COLO668 (cell line): ENCODE data around the gene BIVM.

ENCODE experiments used
- DNase-seq: peaks from one replicate; lab custom pipeline; 2025; ENCODE audit not compliant: unreplicated experiment; lab: John Stamatoyannopoulos, UW

Gene BIVM

GRCh38 chr13:102788683-102789082 is 10.2 kb upstream of the BIVM start:
- no peak for DNase-seq

DNA sequence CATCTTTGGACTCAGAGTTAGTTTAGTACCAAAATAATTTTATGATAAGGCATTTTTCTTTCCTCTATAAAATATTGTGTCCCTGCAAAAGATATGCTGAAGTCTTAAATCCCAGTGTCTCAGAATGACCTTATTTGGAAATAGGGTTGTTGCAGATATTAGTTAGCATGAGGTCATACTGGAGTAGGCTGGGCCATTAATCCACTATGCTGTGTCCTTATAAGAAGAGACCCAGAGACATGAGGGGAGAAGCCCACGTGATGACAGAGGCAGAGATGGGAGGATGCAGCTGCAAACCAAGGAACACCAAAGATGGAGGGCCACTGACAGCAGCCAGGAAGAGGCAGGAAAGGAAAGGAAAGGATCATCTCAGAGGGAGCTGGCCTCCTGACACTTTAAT is 6.5 kb upstream of the BIVM start:
- no peak for DNase-seq

DNA sequence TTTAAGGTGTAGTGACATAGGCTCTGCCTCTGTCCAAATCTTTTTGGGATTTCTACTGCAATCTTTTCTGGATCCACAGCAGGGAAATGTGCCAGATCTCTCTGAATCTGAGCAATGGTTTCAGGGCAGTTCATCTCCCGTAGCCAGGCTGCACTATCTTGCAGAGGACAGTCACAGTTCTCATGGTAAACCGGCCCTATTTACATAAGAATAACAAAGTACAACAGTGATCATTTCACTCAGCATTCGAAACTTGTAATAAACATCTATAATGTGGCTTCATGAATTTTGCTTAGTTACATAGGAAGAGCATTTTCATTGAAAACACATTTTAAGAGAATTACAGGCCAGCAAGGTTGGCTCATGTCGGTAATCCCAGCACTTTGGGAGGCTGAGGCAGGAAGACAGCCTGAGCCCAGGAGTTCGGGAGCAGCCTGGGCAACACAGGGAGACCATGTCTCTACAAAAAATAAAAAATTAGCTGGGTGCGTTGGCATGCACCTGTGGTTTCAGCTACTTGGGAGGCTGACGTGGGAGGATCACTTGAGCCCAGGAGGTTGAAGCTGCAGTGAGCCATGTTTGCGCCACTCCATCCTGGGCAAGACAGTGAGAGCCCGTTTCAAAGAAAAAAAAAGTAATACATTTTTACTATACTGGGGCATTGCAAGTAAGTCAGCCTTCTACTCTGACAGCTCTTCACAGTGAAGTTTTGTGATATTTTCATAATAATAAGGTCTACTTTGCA is 5.1 kb upstream of the BIVM start:
- no peak for DNase-seq

DNA sequence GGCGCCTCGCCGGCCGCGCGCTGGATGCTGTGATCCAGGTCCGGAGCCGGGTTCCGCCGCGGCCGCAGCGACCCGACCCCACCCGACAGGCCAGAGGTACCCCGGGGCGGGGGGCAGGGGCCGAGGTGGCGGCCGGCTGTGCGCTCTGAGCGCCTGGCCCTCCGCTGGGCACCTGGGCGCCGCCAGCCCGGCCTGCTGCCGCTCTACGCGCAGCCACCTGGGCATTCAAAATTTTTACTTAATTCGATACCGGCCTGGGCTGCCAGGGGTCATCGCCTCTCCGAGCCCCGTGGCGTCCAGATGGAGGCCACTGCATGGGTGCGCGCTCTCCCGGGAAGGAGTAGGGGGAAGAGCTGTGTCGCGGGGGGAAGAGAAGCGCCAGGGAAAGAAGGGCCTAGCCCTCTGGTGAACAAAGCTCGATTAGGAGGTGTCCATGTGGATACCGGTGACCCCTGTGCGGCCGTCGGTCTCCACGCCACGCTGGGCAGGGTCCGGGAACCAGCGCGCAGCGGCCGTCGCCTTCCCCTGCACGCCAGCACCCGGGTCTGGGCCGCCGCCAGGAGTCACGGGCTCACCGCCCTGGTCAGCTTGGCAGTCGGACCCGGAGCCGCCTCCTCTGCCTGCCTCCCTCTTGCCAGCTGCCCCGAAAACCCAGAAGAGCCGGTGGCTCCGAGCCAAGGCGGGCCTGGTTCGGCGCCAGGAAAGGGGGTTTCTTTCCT is 666 bp downstream of the BIVM start:
- DNase-seq, result peak; percentile 70

GRCh38 chr13:102800145-102801041 is 1.5 kb downstream of the BIVM start:
- DNase-seq, result peak; percentile 95

- DNase-seq, result no peak
These were observed 6.8 kb downstream of the BIVM start for GRCh38 chr13:102805680-102806079.

DNA sequence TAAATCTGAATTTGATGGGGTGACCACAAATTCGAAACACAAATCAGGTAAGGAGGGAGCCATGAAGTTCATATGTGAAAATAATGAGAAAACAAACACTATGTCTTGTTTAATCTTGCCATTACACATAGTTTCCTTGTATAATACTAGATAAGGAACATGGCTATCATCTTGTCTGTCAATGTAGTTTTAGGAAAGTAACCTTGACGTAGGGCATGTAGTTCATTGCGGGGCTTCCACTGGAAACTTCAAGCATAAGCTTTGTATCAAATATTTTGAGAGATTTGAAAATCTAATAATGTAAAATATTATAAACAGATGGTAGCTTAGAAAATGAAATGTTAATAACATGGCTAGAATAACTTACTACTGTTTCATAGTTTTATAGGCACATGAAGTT is 8.8 kb downstream of the BIVM start:
- no peak for DNase-seq

GRCh38 chr13:102812611-102813287 is 13.8 kb downstream of the BIVM start:
- DNase-seq, result no peak

- no peak for DNase-seq
These were observed 15.2 kb downstream of the BIVM start for GRCh38 chr13:102814025-102814607.

DNA sequence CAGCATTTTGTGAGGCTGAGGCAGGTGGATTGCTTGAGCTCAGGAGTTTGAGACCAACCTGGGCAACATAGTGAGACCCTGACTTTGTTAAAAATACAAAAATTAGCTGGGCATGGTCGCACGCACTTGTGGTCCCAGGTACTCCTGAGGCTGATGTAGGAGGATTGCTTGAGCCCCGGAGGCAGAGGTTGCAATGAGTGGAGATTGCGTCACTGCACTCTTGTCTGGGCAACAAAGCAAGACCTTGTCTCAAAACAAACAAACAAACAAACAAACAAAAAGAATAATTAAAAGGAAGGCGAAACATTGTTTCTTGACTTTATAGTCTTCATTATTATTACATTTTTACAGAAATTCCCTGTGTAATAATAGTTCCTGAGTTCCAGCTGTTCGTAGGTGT is 15.9 kb downstream of the BIVM start:
- DNase-seq, result no peak

GRCh38 chr13:102815788-102816187 is 16.9 kb downstream of the BIVM start:
- no peak for DNase-seq

- DNase-seq, result no peak
These were observed 17.8 kb downstream of the BIVM start for GRCh38 chr13:102816708-102817107.

- DNase-seq, result no peak
These were observed 18.3 kb downstream of the BIVM start for GRCh38 chr13:102817241-102817640.

DNA sequence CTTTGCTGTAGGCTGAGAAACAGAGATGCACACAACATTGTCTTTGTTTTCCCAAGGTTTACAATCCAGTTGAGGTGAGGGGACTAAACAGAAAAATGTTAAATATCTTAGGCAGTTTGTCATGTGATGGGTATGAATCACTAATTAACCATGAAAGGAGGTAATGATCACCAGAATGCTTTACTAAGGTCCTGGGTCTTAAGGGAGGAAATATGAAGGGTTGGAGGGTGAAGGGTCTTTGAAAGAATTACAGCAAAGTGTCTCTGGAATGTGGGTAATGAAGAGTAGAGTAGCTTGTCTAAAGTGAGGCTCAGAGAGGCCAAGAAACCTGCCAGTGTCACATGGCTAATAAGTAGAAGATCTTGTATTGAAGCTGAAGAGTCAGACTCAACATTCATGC is 19.0 kb downstream of the BIVM start:
- no peak for DNase-seq

GRCh38 chr13:102825400-102825799 is 26.5 kb downstream of the BIVM start:
- DNase-seq, result no peak

DNA sequence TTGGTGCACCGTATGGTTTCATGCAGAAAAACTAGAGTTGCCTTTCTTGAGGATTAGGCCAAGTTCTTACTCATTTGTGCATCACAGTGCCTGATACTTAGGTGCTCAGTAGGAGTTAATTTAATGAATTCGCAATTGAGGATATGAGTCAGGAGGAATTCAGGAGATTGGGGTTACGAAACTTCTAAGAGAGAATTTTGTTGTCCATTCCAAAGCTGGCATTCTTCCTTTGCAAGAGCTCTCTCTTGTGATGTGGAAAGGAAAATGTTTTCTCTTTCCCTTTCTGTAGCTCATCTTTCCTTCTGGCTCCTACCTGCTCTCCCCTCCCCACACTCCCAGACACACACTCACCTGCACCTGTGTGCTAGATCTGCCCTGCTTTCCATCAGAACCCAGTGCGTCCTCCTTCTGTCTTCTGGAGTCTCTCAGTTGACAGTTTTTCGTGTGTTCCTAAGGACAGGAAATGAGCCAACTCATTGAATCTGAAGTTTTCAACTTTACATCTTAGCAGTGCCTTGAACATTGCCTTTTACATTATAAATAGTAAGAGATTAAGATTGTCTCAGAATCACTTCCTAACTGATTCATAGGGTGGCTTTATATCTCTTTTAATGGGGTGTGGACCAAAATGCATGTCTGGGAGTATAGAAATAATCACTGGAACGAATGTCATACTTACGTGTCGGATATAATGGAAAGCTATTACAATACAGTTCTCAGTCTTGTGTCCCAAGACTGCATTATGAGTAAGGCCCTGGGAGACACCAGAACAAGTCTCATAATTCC is 27.2 kb downstream of the BIVM start:
- no peak for DNase-seq

DNA sequence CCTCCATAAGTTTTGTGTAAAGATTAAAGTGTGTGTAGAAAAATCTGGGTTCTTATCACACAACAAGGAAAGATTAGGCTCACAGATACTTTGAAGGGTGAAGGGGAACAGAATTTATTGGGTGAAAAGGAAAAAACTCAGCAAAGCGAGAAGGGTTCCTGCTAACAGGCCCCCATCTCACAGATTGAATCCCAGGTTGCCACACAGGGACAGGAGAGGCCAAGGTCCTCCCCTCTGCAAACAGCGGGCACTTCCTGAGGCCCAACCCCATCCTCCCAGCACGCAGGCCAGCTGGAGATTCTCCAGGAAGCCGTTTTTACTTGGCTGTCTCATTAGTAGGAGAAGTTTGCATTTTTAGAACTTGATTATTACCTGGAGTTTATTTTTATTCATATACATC is 31.7 kb downstream of the BIVM start:
- no peak for DNase-seq

GRCh38 chr13:102836471-102836870 is 37.6 kb downstream of the BIVM start:
- DNase-seq, result no peak

GRCh38 chr13:102838273-102838672 is 39.4 kb downstream of the BIVM start:
- no peak for DNase-seq

- DNase-seq, result no peak
These were observed 40.1 kb downstream of the BIVM start for GRCh38 chr13:102838982-102839381.
